ENCODE data around the gene UBE2V1.
"Not testable (repeated sequence)": the region's sequence is repeated elsewhere in the genome, so short reads cannot be mapped to it uniquely, and the experiment has no call there.

The UBE2V1 gene

DNA sequence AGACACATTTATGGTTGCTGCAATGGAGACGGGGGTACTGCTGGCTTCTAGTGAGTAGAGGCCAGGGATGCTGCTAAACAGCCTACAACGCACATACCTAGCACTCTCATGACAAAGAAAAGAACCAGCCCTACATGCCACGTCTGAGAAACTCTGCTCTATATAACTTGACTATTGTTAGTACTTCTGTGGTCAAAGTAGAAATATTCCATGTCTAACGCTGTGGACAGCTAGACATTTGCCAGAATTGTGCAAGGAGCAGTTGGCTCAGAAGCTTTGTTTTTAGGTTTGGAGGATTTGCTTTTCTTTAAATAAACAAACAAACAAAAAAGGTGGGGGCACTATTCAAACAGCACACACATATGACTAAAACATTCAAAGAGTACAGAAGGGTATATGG, 20.5 kb downstream of the UBE2V1 start:
- DNase-seq, result no peak

DNA sequence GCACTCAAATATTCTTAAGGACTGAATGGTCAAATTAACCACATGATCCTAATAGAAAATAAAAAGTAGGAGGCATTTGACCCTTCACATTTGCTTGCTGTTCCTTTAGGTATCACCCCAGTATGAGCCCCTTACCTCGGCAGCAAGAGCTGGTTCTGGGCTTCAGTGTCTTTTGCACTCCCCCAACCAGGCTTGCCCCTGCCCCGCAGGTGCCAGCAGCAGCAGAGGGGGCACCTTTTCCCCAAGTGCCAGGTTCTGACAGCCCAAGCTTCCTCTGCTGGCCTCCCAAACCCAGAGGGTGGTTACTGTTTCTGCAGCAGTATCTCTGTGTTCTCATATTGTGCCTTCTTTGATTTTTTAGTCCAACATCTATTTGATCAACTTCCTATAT, 23.2 kb downstream of the UBE2V1 start:
- DNase-seq, result no peak

DNA sequence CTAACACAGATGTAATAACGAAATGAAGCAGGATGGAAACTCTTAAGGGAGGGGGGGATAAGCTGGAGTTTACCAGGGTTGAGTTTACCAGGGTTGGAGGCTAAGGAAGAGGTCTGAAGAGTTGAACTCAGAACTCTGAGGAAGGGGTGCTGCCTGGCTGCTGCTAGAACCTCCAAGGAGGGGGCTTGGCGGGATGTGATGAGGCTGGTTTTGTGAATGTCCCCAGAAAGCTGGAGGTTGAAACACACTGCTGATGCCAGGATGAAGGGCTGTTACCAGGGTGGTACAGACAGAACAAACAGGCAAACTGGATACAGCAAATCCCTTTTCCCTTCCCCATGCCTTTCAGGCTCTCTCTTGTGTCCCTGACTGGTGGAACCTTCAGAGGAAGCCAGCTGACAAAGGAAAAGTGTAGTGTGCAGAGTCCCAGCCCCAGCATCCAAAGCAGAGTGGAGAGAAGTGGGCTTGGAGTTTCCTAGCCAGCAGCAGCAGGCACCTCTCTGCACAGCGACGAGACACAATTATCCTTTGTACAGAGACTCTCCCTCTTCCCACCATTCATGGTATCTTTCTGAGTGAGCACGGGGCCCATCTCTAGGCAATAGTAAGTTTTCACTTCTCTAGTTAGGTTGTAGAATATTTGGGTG, 23.7 kb downstream of the UBE2V1 start:
- DNase-seq, result no peak

DNA sequence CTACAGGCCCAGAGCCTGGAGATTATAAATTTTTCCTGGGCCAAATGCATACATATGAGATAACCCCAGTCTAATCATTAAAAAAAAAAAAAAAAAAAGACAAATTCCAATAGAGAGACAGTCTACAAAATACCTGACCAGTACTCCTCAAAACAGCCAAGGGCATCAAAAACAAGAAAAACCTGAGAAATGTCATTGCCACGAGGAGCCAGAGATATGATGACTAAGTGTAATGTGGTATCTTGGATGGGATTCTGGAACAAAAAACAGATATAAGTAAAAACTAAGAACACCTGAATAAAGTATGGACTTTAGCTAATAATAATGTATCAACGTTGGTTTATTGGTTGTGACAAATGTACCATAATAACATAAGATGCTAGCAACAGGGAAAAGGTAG, 24.9 kb downstream of the UBE2V1 start:
- DNase-seq, result no peak

DNA sequence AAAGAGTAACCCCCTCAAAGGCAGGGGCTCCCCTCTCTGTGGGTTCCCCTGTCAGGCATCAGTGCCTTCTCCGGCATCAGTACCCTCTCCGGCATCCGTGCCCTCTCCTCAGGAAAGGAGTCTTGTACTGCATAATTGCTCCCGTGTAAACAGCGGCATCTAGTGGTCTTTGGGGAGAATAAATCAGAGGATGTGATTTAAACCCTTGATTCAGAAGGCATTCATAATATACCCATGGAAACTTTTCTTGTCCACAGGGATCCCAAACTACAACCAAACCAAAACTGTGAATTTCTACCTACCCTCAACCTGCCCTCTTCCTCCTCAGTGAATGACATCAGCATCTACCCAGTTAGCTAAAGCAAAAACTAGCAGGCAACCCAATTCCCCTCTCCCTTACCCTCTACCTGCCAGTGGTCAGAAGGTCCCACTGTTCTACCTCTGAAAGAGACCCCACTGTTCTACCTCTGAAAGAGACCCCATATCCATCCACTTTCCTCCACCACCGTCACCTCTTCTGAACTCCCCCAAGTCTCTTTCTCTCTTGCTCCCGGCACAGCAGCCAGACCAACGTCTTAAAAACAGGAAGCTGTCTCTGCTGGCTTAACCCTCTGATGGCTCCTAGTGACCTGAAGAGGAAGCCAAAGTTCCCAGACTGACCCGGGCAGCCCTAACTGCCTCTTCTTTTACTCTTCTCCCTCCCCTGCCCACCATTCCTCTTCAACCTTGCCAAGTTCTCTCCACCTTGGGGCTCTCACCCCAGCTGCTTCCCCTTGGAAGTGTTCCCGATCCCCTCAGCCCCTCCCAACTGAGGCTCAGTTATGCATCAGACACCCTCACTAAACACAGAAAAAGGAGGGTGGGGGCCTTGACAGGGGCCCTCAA, 27.2 kb downstream of the UBE2V1 start:
- peak; percentile 63 for DNase-seq

DNA sequence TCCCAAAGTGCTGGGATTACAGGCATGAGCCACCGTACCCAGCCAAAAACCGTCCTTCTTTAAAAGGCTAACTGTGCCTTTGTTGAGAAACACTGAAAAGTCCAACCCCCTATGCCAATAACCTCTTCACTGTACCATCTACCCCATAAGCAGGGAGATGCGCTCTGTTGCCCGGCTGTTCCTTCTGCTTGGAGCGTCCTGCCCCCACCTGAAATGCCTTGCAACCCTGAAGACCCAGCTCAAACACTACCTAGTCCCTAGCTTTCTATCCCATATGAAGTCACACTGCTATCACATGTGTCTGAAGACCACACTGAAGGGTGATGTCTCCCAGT, 27.8 kb downstream of the UBE2V1 start:
- no peak for DNase-seq

DNA sequence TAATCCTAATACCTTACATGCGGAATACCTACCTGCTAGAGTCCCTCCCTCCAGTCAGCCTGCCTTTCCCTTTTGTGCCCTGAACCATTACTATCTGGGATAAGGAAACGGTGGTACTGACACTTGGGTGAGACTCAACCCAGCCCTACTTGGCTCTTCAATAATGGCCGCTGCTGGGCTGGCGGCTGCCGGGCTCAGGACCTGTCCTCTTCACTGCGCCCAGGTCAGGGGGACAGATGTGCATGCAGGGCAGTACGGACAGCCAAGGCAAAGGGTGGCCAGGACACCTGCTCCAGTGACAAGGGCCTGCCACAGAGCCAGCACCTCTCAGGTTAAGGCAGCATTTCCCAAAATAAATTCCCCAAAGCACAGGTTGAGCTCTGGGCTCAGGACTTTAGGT, 29.9 kb downstream of the UBE2V1 start:
- no peak for DNase-seq

DNA sequence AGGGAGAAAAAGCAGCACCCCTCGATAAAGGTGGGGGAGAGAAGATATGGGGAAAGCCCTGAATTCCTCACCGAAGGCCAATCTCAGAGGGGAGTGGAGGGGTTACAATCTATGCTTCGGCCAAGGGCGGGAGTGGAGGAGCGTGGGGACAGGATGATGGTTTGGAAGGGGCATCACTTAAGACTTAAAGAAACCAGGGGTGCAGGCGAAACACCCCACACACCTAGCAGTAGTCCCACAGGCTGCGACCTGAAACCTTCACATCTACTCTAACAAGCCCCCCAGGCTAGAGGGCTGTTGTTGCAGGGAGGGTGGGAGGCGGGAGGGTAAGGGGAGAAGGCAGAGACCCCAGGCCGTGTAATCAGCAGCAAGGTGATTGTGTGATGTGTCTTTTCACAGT, 30.9 kb downstream of the UBE2V1 start:
- DNase-seq, result not testable (repeated sequence)

DNA sequence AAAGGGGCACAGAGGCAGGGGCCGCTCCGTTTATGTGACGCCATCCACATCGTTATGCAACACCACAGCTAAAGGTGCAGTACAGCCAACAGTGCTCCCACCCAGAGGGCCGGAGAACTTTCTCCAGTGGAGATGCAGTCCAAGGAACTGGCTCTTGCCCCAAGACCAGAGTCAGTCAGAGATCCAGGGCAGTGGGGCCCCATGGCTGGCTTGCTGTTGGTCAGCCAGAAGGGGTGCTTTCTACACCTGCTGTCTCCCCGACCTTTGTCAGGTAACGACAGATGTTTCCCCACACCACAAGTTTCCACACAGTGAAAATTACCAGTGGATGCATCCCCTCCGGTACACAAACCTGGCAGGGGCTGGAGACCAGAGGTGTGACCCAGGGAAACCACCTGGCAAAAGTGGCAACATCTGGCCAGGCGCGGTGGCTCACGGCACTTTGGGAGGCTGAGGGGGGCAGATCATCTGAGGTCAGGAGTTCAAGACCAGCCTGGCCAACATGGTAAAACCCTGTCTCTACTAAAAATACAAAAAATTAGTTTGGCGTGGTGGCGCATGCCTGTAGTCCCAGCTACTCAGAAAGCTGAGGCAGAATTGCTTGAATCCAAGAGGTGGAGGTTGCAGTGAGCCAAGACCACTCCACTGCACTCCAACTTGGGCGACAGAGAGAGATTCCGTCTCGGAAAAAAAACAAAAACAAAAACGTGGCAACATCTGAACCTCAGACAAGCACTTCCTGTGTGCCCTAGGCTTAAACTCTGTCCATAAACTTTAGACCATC, 34.9 kb downstream of the UBE2V1 start:
- no peak for DNase-seq

DNA sequence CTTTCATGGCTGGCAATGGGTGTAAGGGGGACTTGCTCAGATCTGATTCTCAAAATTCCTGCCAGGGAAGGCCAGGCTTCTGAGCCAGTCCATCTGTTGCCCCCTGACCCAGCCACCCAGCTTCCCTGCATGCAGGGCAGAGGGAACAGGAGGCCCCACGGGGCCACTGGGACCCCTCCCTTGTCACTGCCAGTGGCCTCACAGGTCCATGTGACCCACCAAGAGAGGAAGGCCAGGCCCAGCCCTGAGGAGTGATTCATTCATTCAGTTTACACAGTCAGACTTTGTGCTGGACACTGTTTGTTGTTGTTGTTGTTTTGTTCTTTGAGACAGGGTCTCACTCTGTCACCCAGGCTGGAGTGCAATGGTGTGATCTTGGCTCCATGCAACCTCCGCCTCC, 39.5 kb downstream of the UBE2V1 start:
- DNase-seq, result no peak

DNA sequence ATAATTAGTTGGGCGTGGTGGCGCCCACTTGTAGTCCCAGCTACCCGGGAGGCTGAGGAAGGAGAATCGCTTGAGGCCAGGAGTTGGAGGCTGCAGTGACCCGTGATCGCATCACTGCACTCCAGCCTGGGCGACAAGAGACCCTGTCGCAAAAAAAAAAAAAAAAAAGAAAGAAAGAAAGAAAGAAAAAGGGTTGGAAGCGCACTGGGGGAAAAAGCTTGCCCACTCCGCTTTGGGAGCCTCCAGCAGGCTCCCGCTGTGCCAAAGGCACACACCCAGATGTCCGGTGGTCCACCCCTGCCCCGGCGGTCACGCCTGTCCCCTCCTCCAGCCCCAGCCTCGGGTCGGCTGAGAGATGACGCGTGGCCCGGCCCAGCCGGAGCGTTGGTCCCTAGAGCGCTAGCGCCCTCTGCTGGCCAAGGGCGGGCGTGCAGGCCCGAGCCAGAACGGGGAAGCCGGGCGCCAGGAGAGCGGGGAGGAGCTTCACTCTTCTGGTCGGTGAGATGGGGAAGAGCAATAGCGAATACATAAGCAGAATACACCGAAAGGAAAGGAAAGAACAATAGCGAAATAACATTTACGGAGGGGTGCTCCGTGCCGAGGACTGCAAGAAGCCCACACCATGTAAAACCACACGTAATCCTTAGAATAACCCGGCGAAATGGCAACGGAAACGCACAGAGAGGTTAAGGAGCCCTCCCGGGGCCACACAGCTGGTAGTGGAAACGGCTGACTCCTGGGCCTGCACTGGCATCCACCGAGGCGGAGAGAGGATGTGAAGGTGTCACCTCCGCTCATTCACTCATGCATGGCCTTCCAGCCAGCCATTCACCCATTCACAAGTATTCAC, 41.7 kb downstream of the UBE2V1 start:
- DNase-seq, result peak; percentile 79

DNA sequence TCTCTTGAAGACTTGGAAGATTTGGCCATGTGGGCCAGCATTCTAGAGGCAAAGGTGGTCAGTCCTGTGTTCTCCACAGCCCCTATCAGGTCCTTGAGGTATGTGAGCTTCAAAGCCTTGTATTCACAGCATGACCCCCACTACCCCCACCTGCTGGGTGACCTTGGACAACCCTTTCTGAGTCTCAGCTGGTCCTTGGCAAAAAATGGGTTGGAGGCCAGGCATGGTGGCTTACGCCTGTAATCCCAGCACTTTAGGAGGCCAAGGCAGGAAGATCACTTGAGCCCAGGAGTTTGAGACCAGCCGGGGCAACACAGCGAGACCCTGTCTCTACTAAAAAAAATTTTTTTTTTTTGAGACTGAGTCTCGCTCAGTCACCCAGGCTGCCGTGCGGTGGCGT, 42.6 kb downstream of the UBE2V1 start:
- DNase-seq, result no peak

DNA sequence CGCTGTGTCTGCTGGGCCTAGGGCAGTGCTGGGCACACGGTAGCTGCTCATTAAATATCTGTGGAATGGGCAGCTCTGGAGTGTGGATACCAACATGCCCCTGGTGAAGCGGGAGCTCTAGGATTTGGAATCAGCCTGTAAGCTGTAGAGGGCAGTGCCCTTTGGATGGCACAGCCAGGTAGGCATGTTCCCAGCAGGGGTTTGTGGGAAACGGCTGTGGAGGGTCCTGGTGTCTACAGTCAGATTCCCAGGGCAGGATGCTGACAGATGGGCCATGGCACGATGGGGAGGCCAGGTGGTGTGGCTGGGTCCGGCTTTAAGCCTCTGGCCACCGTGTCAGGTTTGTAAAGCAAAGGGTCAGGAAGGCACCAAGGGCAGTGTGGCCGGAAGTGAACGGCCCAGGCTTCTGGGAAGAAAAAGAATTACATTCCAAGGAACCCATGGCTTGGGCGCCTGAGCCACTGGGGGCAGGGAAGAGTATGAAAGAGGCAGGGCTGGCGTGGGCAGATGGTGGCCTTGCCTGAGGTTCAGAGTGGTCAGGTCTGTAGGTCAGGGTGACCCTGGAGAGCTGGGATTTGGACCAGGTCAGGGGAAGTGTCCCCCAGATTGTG, 44.8 kb downstream of the UBE2V1 start:
- DNase-seq, result no peak

DNA sequence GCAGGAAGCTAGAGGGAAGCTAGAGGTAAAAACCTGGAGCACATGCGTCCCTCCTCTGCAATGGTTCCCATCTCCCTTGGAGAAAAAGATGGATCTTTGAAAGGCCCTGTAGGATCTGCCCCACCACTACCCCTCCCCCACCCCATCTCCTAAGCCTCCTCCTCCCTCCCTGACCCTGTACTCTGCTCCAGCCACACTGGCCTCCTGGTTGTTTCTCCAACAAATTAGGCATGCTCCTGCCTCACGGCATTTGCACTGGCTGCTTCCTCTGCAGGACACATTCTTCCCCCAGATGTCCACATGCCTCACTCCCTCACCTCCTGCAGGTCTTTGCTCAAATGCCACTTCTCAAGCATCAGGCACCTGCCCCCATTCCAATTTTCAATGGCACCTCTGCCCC, 45.5 kb downstream of the UBE2V1 start:
- no peak for DNase-seq

DNA sequence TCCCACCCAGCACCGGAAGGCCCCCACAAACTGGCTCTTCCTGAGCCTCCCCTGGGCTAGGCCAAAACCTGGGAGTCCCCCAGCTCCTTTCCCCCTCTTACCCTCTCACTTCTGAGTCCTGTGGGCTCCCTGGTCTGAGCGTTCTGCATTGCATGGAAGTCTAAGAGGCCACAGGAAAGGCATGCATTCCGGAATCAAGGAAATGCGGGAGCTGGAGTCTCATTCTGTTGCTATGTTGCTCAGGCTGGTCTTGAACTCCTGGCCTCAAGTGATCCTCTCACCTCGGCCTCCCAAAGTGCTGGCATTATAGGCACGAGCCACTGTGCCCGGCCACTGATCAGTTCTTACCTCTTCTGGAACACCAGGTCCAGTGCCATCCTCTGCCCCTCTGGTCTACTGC, 45.9 kb downstream of the UBE2V1 start:
- no peak for DNase-seq

DNA sequence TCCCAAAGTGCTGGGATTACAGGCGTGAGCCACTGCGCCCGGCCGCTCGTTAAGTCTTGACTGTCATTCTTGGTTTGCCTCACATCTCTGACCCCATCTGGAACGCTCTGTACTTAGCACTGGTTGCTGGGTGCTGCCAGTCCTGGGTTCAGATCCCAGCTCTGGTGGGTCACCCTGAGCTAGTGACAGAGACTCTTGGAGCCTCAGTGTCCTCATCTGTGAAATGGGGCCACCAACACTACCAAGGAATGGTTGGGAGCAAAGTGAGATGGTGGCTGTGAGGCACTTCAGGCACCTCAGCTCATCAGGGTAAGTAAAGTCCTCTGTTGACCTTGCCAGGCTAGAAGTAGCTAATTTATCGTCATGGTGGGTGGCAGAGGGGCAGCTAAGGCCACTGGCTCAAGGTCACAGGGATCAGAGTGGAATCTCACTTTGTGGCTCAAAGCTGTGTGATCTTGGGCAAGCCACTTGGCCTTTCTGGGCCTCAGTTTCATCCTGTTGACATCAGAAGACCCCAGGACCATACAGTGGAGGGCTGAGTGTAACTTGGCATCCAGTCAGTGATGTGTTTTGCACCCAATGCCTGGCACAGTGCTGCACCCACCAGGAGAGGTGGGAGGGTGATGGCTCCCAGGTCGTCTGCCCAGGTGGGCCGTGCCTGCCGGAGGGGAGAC, 46.7 kb downstream of the UBE2V1 start:
- no peak for DNase-seq

DNA sequence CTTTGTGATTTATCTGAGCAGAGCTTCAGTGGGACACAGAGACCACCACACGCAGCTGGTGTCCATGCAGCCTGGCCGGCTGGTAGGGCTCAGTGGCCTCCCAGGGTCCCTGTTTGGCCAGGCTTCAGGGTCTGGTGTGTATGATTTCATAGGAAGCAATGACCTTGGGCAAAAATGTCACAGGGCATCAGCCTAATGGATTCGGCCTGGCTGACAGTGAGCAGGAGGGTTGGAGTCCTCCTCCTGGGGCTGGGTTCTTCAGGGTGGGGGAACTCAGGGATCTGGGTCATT, 47.7 kb downstream of the UBE2V1 start:
- no peak for DNase-seq

DNA sequence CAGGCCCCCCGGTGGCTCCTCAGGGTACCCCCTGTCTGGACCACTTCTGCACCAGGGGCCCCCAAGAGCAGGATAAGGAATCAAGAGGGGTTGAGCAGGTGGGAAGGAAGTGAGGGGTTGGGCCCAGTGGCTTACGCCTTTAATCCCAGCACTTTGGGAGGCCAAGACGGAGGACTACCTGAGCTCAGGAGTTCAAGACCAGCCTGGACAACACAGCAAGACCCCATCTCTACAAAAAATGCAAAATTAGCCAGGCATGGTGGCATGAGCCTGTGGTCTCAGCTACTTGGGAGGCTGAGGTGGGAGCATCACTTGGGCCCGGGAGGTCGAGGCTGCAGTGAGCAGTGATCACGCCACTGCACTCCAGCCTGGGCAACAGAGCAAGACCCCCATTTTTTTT, 49.2 kb downstream of the UBE2V1 start:
- not testable (repeated sequence) for DNase-seq

DNA sequence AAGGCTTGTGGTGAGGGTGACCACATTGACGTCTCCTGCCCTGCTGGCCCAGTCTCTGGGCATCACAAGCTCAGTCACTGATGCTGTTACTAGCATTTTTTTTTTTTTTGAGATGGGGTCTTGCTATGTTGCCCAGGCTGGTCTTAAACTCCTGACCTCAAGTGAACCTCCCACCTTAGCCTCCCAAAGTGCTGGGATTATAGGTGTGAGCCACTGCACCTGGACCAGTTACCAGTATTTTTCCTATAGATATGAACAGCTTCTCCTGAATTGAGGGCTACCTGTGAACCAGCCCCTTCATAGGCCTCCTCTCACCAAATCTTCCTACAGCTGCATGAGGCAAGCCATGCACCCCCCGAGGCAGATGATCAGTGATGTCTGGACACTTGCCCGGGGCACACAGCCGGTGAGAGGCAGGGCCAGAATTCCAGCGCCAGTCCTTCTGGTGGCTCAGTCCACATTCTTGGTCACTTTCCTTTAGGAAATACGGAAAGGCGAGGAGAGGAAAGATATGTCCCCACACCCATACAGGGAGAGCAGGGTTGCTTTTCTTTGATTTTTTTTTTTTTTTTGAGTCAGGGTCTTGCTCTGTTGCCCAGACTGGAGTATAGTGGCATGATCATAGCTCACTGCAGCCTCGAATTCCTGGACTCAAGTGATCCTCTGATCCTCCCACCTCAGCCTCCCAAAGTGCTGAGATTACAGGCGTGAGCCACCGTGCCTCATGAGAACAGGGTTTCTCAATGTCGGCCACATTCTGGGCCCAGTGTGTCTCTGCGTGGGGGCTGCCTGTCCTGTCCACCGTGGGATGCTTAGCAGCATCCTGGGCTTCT, 50.7 kb downstream of the UBE2V1 start:
- DNase-seq, result no peak

DNA sequence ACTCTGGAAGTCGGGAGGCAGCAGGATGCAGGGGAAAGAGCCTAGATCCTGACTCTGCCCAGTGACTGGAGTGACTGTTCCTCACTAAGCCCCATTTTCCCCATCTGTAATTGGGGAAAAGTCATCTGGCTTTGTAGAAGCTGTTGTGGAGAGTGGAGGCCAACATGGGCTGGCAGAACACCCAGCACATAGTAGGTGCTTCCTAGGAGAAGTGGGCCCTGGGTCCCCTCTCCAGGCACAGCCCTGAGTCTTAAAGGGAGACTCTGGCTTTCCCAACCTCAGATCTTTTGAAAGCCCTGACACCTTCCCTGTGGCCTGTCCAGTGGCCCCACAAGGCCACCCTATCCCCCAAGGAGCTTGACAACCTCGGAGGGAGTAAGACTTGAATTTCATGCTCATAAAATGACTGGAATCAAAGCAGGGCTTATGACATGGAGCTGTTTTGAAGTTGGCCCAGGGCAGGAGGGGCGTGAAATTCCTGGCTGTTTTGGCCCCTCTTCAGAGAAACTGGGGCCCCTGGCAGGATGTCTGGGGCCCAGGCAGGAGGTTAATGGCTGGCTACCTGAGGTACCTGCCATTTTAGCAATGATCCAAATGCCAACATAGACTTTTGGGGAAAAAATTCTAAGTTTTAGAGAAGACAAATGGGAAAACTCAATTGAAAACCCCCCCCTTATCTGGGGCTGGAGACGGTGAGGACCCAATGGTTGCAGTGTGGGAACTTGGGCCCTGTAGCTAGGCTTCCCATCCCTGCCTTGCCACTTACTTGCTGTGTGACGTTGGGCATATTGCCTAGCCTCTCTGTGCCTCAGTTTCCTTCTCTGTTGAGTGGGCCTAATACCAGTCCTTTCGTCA, 51.6 kb downstream of the UBE2V1 start:
- DNase-seq, result no peak

Data from NCI-H2171 (cell line).